K562 (cell line): ENCODE measurements around the gene OGFR. TPM values are rescaled to one million over a fixed set of nuclear protein-coding genes. Genes with fewer than 3 reads are reported as not detected.

Experiments used
- CBX1 ChIP-seq: sonication (generic); IDR thresholded peaks from 2 replicates; pipeline ENCODE4 v1.6.1; 2016; ENCODE audit warnings: antibody characterized with exemption, low read depth, mild to moderate bottlenecking
- HLTF ChIP-seq: fragments of 450-650 bp; IDR thresholded peaks from 2 replicates; pipeline ENCODE4 v1.6.1; 2016
- MYNN ChIP-seq, 2 experiments: sonication (generic); formaldehyde crosslinking in 1 of 2; IDR thresholded peaks; 2 replicates each; pipeline versions ENCODE4 v1.5.0 to v1.6.1; 2016 to 2020; ENCODE audit warnings: antibody characterized with exemption in 1 of 2, missing genetic modification reagents in 1 of 2
- NFATC3 ChIP-seq: fragments of 450-650 bp; IDR thresholded peaks from 2 replicates; pipeline ENCODE4 v1.6.1; 2017; ENCODE audit warnings: mild to moderate bottlenecking
- NFE2 ChIP-seq: IDR thresholded peaks from 2 replicates; pipeline ENCODE4 v1.6.1; 2014; ENCODE audit warnings: antibody characterized with exemption, low read depth
- POLR2AphosphoS2 ChIP-seq: IDR thresholded peaks from 2 replicates; pipeline ENCODE4 v1.6.1; 2012; ENCODE audit warnings: low read length, improper control_type of control experiment
- PPARD ChIP-seq: fragments of 250-450 bp; sonication (Bioruptor Pico); IDR thresholded peaks from 2 replicates; pipeline ENCODE4 v1.8.0; 2022; ENCODE audit warnings: inconsistent platforms, mild to moderate bottlenecking, moderate library complexity
- RFX1 ChIP-seq: fragments of 450-650 bp; IDR thresholded peaks from 2 replicates; pipeline ENCODE4 v1.6.1; 2016; ENCODE audit warnings: mild to moderate bottlenecking, moderate library complexity
- SETDB1 ChIP-seq: IDR thresholded peaks from one replicate; pipeline ENCODE4 v1.6.1; 2012; ENCODE audit warnings: low read length, control low read depth, inconsistent platforms
- ZC3H4 ChIP-seq: sonication (generic); formaldehyde crosslinking; IDR thresholded peaks from 2 replicates; pipeline ENCODE4 v1.9.0; 2021; ENCODE audit warnings: missing genetic modification reagents, borderline replicate concordance
- ZFP36 ChIP-seq: fragments of 150-350 bp; IDR thresholded peaks from 2 replicates; pipeline ENCODE4 v1.6.1; 2018; ENCODE audit warnings: low read length, low read depth; ENCODE audit not compliant: partially characterized antibody
- ZNF165 ChIP-seq: fragments of 250-450 bp; sonication (Bioruptor Pico); IDR thresholded peaks from 2 replicates; pipeline ENCODE4 v1.4.0; 2020; ENCODE audit warnings: borderline replicate concordance
- ZNF197 ChIP-seq: fragments of 200-800 bp; sonication (Bioruptor generic); IDR thresholded peaks from 2 replicates; pipeline ENCODE4 v1.6.1; 2016; ENCODE audit warnings: low read depth, missing genetic modification characterization, missing compliant biosample characterization
- polyA plus RNA-seq, 8 experiments: library from polyadenylated mRNA; depleted of rRNA in 4 of 8; stranded (reverse) in 5 of 8; unstranded in 3 of 8; fragments of >200 nt; fragmentation: Nextera tagmentation in 2 of 8; fragmentation: Illumina TruSeq in 1 of 8; extraction: Ambion mirVana in 2 of 8; extraction: Trizol in 1 of 8; gene quantifications; 2 replicates each; pipeline versions ENCODE4 v1.2.1 to v1.2.3, GENCODE V29; 2011 to 2014; ENCODE audit warnings: inconsistent platforms in 1 of 8, missing spikeins in 1 of 8
- total RNA-seq, 7 experiments: library from RNA; depleted of rRNA in 6 of 7; stranded (reverse); fragments of >200 nt in 6 of 7; fragmentation: Illumina TruSeq in 2 of 7; extraction: Trizol in 2 of 7; gene quantifications; 2 replicates each; pipeline versions ENCODE4 v1.2.1 to v1.2.3, GENCODE V29; 2011 to 2021; ENCODE audit warnings: low replicate concordance in 1 of 7
- TF ChIP-seq, protein P1 (sequence below): fragments of 250-450 bp; sonication (Bioruptor Pico); IDR thresholded peaks from 2 replicates; pipeline ENCODE4 v1.8.0; 2021; ENCODE audit warnings: borderline replicate concordance, mild to moderate bottlenecking, moderate library complexity; ENCODE audit not compliant: poor library complexity, severe bottlenecking
- TF ChIP-seq, protein P2 (sequence below), 2 experiments: IDR thresholded peaks in 1 of 2; conservative IDR thresholded peaks in 1 of 2; 2 replicates each; pipeline ENCODE4 v1.6.1; 2016; ENCODE audit warnings: low read depth in 2 of 2, mild to moderate bottlenecking in 1 of 2, missing compliant biosample characterization in 1 of 2, missing genetic modification characterization in 1 of 2, moderate library complexity in 1 of 2
- TF ChIP-seq, protein P3 (sequence below), 2 experiments: fragments of 200-800 bp in 1 of 2; sonication (Bioruptor generic) in 1 of 2; sonication (generic) in 1 of 2; formaldehyde crosslinking in 1 of 2; IDR thresholded peaks in 1 of 2; conservative IDR thresholded peaks in 1 of 2; 2 replicates each; pipeline versions ENCODE4 v1.5.0 to v1.6.1; 2016 to 2020; ENCODE audit warnings: missing compliant biosample characterization in 1 of 2, missing genetic modification characterization in 1 of 2, missing genetic modification reagents in 1 of 2
- TF ChIP-seq, protein P4 (sequence below): sonication (generic); formaldehyde crosslinking; IDR thresholded peaks from 2 replicates; pipeline ENCODE4 v1.8.1; 2022; ENCODE audit warnings: missing genetic modification reagents
- TF ChIP-seq, protein P5 (sequence below): fragments of 450-650 bp; IDR thresholded peaks from 2 replicates; pipeline ENCODE4 v1.7.1; 2018; ENCODE audit warnings: mild to moderate bottlenecking, low read depth; ENCODE audit not compliant: partially characterized antibody

OGFR gene
- total and polyA plus RNA-seq, 9 of the 15 experiments (the other 6 are each of a cell fraction or from before 2014, with no cell fraction given): 0.39 to 56.3 (median 17.5) TPM

DNA sequence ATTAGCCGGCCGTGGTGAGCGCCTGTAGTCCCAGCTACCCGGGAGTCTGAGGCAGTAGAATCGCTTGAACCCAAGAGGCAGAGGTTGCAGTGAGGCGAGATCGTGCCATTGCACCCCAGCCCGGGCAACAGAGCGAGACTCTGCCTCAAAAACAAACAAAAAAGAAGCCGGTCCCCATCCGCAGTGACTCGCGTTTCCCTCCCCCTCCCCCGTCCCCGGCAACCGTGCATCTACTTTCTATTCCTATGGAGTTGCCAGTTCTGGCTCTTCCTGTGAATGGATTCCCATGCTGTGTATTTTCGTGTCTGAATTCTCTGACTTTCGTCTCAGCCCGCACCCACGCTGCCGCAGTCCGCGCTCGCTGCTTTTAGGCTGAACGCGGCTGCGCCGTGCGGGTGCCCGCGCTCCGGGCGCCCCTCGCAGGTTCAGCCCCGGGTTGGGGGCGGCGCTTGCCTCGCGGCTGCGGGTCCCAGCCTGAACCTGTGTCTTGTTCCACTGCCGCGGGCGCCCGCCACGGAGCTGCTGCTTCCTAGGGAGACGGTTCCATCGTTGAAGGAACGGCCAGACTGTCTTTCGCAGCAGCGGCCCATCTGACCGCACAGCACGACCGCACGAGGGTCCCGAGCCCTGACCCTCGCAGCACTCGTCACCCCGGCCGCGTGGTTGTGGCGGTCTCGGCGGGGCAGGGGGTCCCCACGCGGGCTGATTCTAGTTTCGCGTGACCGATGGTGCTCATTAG lies 9.4 kb upstream of the OGFR start (continued):
- no peak for TF ChIP-seq ZFP36
- no peak for TF ChIP-seq NFATC3
- no peak for TF ChIP-seq PPARD
- TF ChIP-seq, protein P1, sequence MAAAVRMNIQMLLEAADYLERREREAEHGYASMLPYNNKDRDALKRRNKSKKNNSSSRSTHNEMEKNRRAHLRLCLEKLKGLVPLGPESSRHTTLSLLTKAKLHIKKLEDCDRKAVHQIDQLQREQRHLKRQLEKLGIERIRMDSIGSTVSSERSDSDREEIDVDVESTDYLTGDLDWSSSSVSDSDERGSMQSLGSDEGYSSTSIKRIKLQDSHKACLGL: no peak
- TF ChIP-seq ZNF197 (CRISPR knock-in tag): no peak
- no peak for TF ChIP-seq ZNF165
- no peak for TF ChIP-seq RFX1
- no peak for TF ChIP-seq MYNN (IDR thresholded peaks at IDR 0.05)
- TF ChIP-seq MYNN (CRISPR knock-in tag; IDR thresholded peaks at IDR 0.05): no peak
- TF ChIP-seq NFE2: no peak
- 0 out of 2 replicates have a peak, but pooled peaks have one; percentile 41 for TF ChIP-seq ZC3H4 (CRISPR knock-in tag)
- TF ChIP-seq, protein P2, sequence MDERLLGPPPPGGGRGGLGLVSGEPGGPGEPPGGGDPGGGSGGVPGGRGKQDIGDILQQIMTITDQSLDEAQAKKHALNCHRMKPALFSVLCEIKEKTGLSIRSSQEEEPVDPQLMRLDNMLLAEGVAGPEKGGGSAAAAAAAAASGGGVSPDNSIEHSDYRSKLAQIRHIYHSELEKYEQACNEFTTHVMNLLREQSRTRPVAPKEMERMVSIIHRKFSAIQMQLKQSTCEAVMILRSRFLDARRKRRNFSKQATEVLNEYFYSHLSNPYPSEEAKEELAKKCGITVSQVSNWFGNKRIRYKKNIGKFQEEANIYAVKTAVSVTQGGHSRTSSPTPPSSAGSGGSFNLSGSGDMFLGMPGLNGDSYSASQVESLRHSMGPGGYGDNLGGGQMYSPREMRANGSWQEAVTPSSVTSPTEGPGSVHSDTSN (CRISPR knock-in tag; IDR thresholded peaks at IDR 0.05; ENCODE audit: low read depth): no peak
- TF ChIP-seq, protein P2 (tag; conservative IDR thresholded peaks at IDR 0.05; ENCODE audit: low read depth): no peak
- TF ChIP-seq CBX1: no peak
- TF ChIP-seq HLTF: 0 out of 2 replicates have a peak, but pooled peaks have one; percentile 16
- TF ChIP-seq, protein P3, sequence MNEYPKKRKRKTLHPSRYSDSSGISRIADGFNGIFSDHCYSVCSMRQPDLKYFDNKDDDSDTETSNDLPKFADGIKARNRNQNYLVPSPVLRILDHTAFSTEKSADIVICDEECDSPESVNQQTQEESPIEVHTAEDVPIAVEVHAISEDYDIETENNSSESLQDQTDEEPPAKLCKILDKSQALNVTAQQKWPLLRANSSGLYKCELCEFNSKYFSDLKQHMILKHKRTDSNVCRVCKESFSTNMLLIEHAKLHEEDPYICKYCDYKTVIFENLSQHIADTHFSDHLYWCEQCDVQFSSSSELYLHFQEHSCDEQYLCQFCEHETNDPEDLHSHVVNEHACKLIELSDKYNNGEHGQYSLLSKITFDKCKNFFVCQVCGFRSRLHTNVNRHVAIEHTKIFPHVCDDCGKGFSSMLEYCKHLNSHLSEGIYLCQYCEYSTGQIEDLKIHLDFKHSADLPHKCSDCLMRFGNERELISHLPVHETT (CRISPR knock-in tag; conservative IDR thresholded peaks at IDR 0.05 in 1 of 2, IDR thresholded peaks at IDR 0.05 in 1 of 2): no peak
- TF ChIP-seq, protein P4, sequence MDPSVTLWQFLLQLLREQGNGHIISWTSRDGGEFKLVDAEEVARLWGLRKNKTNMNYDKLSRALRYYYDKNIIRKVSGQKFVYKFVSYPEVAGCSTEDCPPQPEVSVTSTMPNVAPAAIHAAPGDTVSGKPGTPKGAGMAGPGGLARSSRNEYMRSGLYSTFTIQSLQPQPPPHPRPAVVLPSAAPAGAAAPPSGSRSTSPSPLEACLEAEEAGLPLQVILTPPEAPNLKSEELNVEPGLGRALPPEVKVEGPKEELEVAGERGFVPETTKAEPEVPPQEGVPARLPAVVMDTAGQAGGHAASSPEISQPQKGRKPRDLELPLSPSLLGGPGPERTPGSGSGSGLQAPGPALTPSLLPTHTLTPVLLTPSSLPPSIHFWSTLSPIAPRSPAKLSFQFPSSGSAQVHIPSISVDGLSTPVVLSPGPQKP: no peak
- TF ChIP-seq, protein P5, sequence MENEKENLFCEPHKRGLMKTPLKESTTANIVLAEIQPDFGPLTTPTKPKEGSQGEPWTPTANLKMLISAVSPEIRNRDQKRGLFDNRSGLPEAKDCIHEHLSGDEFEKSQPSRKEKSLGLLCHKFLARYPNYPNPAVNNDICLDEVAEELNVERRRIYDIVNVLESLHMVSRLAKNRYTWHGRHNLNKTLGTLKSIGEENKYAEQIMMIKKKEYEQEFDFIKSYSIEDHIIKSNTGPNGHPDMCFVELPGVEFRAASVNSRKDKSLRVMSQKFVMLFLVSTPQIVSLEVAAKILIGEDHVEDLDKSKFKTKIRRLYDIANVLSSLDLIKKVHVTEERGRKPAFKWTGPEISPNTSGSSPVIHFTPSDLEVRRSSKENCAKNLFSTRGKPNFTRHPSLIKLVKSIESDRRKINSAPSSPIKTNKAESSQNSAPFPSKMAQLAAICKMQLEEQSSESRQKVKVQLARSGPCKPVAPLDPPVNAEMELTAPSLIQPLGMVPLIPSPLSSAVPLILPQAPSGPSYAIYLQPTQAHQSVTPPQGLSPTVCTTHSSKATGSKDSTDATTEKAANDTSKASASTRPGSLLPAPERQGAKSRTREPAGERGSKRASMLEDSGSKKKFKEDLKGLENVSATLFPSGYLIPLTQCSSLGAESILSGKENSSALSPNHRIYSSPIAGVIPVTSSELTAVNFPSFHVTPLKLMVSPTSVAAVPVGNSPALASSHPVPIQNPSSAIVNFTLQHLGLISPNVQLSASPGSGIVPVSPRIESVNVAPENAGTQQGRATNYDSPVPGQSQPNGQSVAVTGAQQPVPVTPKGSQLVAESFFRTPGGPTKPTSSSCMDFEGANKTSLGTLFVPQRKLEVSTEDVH: no peak
- no peak for TF ChIP-seq SETDB1
- no peak for TF ChIP-seq POLR2AphosphoS2
